AG04450 (cell line): ENCODE results near the gene ANKS3. TPM values are rescaled to one million over a fixed set of nuclear protein-coding genes. Genes with fewer than 3 reads are reported as not detected.

Source experiments
- CTCF ChIA-PET: fragments of 300-600, 350-600 bp; formaldehyde crosslinking; extraction: SDS; loops from one replicate; lab custom pipeline; 2022; ENCODE audit warnings: antibody characterized with exemption, inconsistent platforms; lab: Charles Lee
- POLR2A ChIA-PET: fragments of 350-600 bp; formaldehyde crosslinking; extraction: SDS; loops from one replicate; lab custom pipeline; 2021; ENCODE audit warnings: antibody characterized with exemption, inconsistent platforms; lab: Yijun Ruan, JAX
- DNase-seq: peaks from one replicate; pipeline ENCODE4 v3.0.0-alpha.2; 2011; ENCODE audit warnings: low read depth, low spot score
- H3K27ac ChIP-seq: one replicate; pipeline ENCODE4 v1.5.1; 2012; ENCODE audit warnings: low read depth, low read length, control low read depth
- H3K27me3 ChIP-seq: one replicate; pipeline ENCODE4 v1.6.0; 2012; ENCODE audit warnings: low read length; ENCODE audit not compliant: control insufficient read depth, insufficient read depth
- H3K4me3 ChIP-seq: 2 replicates; pipeline ENCODE4 v1.5.1; 2011; ENCODE audit warnings: mild to moderate bottlenecking, low read depth, low read length, control low read depth
- H3K9me3 ChIP-seq: 2 replicates; pipeline ENCODE4 v1.5.1; 2012; ENCODE audit warnings: low read length; ENCODE audit not compliant: control insufficient read depth, insufficient read depth
- CTCF ChIP-seq: IDR thresholded peaks from 2 replicates; pipeline ENCODE4 v1.5.1; 2011; ENCODE audit warnings: low read depth, low read length, control low read depth, inconsistent platforms
- polyA plus RNA-seq: library from polyadenylated mRNA; depleted of rRNA; stranded (reverse); fragments of >200 nt; gene quantifications from 2 replicates; pipeline ENCODE4 v1.2.3, GENCODE V29; 2011

Gene ANKS3
- polyA plus RNA-seq, 1 experiment: 14.0 TPM

GRCh38 chr16:4689864-4690704 lies 44.0 kb downstream of the ANKS3 start:
- CTCF ChIA-PET: no interaction called here
- no peak for TF ChIP-seq CTCF
- Histone ChIP-seq H3K4me3 (no peak overlapping the region), H3K9me3 (no peaks in the 10 kb centered on the region; the same call in 1 of the 2 replicates), H3K27me3 (no peaks in the 10 kb centered on the region), H3K27ac (no peak overlapping the region)
- POLR2A ChIA-PET: no interaction called here
- no peak for DNase-seq

GRCh38 chr16:4689091-4689671 lies 44.9 kb downstream of the ANKS3 start:
- CTCF ChIA-PET: no interaction called here
- Histone ChIP-seq H3K27me3 (no peaks in the 10 kb centered on the region), H3K4me3 (no peak overlapping the region), H3K9me3 (no peaks in the 10 kb centered on the region; the same call in 1 of the 2 replicates), H3K27ac (no peak overlapping the region)
- TF ChIP-seq CTCF: no peak
- POLR2A ChIA-PET: no interaction called here
- DNase-seq: no peak

- Histone ChIP-seq H3K27ac (no peak overlapping the region), H3K27me3 (no peaks in the 10 kb centered on the region), H3K9me3 (no peaks in the 10 kb centered on the region; the same call in 1 of the 2 replicates), H3K4me3 (no peak overlapping the region)
- TF ChIP-seq CTCF: no peak
- ChIA-PET POLR2A (no interaction called here), CTCF (no interaction called here)
- DNase-seq: no peak
Observed at GRCh38 chr16:4688674-4689045, 45.4 kb downstream of the ANKS3 start.

GRCh38 chr16:4687946-4688673 lies 46.0 kb downstream of the ANKS3 start:
- no peak overlapping the region for H3K27ac ChIP-seq
- TF ChIP-seq CTCF: no peak
- POLR2A ChIA-PET: no interaction called here
- H3K9me3 ChIP-seq: no peaks in the 10 kb centered on the region; the same call in 1 of the 2 replicates
- no peaks in the 10 kb centered on the region for H3K27me3 ChIP-seq
- CTCF ChIA-PET: no interaction called here
- H3K4me3 ChIP-seq: no peak overlapping the region
- DNase-seq: no peak
